ENCODE data around the gene TFF1.

TFF1 gene

DNA sequence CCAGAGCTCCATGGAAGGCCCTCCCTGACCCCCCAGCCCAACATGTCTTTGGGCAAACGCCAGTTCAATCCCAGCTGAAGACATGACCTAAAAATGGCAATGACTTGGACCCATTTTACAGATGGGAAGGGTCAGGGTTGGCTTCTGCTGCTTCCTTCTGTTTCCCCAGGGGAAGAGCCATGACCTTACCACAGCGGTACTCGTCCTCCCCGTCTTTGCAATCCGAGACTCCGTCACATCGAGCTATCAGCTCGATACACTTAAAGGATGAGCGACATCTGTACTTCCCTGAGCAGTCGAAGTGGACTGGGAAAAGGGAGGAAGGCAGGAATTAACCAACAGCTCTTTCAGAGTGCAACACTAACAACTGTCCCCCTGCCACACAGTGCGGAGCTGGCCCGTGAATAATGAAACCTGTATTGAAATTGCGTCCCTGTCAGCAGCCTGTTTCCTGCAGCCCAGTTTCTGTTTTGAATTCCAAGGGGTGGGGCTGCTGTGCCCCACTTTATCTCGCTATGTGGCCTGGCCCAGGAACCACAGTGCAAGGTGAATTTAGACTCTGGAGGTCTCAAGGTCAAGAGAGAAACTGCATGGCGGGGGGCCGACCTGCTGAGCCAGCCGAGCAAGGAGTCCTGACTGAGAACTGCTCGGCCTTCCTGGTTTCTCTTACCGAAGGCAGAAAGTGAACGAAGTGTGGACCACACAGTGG is 22.6 kb upstream of the TFF1 start:
- TF ChIP-seq, protein P1, sequence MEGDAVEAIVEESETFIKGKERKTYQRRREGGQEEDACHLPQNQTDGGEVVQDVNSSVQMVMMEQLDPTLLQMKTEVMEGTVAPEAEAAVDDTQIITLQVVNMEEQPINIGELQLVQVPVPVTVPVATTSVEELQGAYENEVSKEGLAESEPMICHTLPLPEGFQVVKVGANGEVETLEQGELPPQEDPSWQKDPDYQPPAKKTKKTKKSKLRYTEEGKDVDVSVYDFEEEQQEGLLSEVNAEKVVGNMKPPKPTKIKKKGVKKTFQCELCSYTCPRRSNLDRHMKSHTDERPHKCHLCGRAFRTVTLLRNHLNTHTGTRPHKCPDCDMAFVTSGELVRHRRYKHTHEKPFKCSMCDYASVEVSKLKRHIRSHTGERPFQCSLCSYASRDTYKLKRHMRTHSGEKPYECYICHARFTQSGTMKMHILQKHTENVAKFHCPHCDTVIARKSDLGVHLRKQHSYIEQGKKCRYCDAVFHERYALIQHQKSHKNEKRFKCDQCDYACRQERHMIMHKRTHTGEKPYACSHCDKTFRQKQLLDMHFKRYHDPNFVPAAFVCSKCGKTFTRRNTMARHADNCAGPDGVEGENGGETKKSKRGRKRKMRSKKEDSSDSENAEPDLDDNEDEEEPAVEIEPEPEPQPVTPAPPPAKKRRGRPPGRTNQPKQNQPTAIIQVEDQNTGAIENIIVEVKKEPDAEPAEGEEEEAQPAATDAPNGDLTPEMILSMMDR (conservative IDR thresholded peaks at IDR 0.05; ENCODE audit: control insufficient read depth, insufficient read depth, low read depth, low read length) = no peak
- no peak for DNase-seq (ENCODE audit: low read depth)
- no peak overlapping the region for H3K4me3 ChIP-seq (ENCODE audit: control insufficient read depth, low read depth, low read length)

DNA sequence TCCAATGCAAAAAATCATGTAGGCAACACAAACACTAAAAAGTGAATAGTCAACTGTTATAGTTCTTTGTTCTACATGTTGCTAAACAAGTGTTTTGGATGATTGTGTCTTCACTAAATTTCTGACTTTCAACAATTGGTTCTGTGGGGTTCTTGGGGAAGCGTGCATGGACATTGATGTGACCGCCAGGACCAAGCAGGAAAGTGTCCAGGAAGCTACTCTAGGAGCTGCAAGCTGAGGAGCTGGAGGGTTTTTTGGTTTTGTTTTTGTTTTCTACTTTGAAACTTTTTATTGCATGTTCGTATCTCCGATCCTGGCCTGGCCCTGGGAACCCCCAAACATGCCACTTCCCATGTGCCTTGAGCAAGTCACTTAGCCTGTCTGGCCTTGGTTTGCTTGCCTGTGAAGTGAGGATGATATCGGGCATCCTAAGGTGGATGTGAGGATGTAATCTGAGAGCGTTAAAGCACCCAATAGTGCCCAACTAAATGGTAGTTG is 21.6 kb upstream of the TFF1 start:
- no peak for DNase-seq (ENCODE audit: low read depth)

DNA sequence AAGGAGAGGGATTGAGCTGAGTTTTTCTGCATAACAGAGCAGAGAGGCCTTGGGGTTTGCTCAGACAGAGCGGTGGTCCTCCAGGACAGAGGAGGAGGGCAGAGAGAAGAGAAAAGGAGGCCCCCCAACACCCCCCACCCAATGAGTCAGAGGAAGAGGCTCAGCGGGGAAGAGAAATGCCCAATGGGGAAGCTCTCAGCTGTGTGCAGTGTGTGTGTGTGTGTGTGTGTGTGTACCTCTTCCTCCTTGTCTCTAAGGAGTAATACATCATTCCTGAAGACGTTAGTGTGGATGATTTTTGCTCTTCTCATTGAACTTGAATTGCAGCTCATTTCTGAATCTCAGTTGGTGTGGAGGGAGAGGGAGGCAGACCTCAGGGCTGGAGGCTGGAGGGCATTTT is 20.8 kb upstream of the TFF1 start:
- H3K4me3 ChIP-seq (ENCODE audit: control insufficient read depth, low read depth, low read length) = no peak overlapping the region
- DNase-seq (ENCODE audit: low read depth) = no peak

More for the DNA sequence above, 21.6 kb upstream of the TFF1 start:
- TF ChIP-seq, protein P1 (conservative IDR thresholded peaks at IDR 0.05; ENCODE audit: control insufficient read depth, insufficient read depth, low read depth, low read length) = no peak
- H3K4me3 ChIP-seq (ENCODE audit: control insufficient read depth, low read depth, low read length) = no peak overlapping the region

DNA sequence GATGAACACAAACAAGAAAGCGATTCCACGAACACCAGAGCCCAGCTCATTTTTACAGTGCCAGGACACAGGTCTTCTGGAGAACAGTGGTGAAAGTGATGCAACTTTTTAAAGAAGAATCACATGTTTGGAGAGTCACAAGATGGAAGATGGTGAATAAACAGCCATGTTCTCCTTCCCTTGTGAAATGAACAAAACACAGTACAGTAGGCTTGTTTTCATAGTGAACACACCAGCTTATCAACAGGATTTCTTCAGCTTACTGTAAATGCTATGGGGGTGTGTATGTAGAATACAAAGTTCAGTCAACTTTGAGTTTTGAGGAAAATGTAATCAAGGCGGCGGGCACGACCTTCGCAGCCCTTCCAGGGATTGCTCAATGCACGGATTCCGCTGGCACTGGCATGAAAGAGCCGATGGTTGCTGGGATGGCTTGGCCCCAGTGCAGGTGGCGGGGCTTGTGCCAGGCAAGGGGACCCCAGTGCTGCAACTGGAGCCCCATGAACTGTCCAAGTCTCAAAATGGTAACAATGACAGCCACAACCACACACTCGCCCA is 19.8 kb upstream of the TFF1 start:
- no peak for DNase-seq (ENCODE audit: low read depth)
- H3K4me3 ChIP-seq (ENCODE audit: control insufficient read depth, low read depth, low read length) = no peak overlapping the region
- TF ChIP-seq, protein P1 (conservative IDR thresholded peaks at IDR 0.05; ENCODE audit: control insufficient read depth, insufficient read depth, low read depth, low read length) = no peak

More for the DNA sequence above, 20.8 kb upstream of the TFF1 start:
- TF ChIP-seq, protein P1 (conservative IDR thresholded peaks at IDR 0.05; ENCODE audit: control insufficient read depth, insufficient read depth, low read depth, low read length) = no peak

DNA sequence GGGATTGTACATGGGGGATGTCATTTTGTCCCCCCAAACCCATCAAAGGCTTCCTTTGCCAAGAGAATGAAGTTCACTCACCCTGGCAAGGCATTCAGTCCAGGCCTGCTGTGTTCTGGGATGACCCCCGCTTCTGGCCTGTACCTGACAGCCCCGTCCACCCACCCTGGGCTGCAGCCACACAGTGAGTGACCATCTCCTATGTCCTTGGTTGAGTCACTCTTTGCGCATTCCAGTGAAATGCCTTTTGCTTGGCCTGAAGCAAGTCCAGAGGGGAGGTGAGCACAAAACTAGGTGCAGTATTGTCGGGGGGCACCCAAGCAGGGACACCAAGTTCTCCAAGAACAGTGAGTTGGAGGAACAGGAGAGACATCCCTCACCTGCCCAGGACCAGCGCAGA is 19.3 kb upstream of the TFF1 start:
- TF ChIP-seq, protein P1 (conservative IDR thresholded peaks at IDR 0.05; ENCODE audit: control insufficient read depth, insufficient read depth, low read depth, low read length) = no peak
- H3K4me3 ChIP-seq (ENCODE audit: control insufficient read depth, low read depth, low read length) = no peak overlapping the region
- DNase-seq (ENCODE audit: low read depth) = no peak

DNA sequence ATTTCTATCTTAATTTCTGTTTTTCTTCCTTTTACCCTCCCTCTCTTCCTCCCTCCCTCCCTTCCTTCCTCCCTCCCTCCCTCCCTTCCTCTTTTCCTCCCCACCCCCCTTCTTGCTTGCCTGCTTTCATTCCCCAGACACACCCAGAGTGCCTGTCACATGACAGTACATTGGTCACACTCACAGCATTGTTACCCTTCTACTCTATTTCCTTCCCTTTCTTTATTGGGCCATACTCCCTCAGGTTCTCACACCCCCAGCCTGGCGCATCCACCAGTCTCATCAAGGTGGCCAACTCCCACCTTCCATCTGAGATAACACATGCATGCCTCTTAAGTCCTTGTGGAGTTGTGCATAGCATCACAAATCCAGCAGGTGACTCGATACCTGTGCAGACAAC is 18.7 kb upstream of the TFF1 start:
- H3K4me3 ChIP-seq (ENCODE audit: control insufficient read depth, low read depth, low read length) = no peak overlapping the region
- TF ChIP-seq, protein P1 (conservative IDR thresholded peaks at IDR 0.05; ENCODE audit: control insufficient read depth, insufficient read depth, low read depth, low read length) = no peak
- DNase-seq (ENCODE audit: low read depth) = no peak
